DMS79 (cell line): ENCODE results near the gene SLC1A2.
"Not testable (repeated sequence)": the region's sequence is repeated elsewhere in the genome, so short reads cannot be mapped to it uniquely, and the experiment has no call there.

ENCODE experiments used
- DNase-seq: peaks from one replicate; lab custom pipeline; 2025; lab: John Stamatoyannopoulos, UW

The SLC1A2 gene

GRCh38 chr11:35242412-35243242 is 176.7 kb downstream of the SLC1A2 start:
- no peak for DNase-seq

- DNase-seq, result no peak
These were observed 177.8 kb downstream of the SLC1A2 start for GRCh38 chr11:35241531-35241930.

GRCh38 chr11:35241083-35241482 is 178.3 kb downstream of the SLC1A2 start:
- no peak for DNase-seq

GRCh38 chr11:35239471-35240075 is 179.8 kb downstream of the SLC1A2 start:
- DNase-seq, result no peak

- DNase-seq, result no peak
These were observed 180.5 kb downstream of the SLC1A2 start for GRCh38 chr11:35238882-35239281.

- peak; percentile 7 for DNase-seq
These were observed 181.3 kb downstream of the SLC1A2 start for GRCh38 chr11:35237860-35238715.

- peak; percentile 72 for DNase-seq
These were observed 182.0 kb downstream of the SLC1A2 start for GRCh38 chr11:35237351-35237750.

- no peak for DNase-seq
These were observed 182.7 kb downstream of the SLC1A2 start for GRCh38 chr11:35236667-35237003.

GRCh38 chr11:35235936-35236666 is 183.3 kb downstream of the SLC1A2 start:
- no peak for DNase-seq

GRCh38 chr11:35235498-35235897 is 183.9 kb downstream of the SLC1A2 start:
- no peak for DNase-seq

GRCh38 chr11:35235157-35235468 is 184.2 kb downstream of the SLC1A2 start:
- no peak for DNase-seq

GRCh38 chr11:35234460-35235156 is 184.8 kb downstream of the SLC1A2 start:
- no peak for DNase-seq

- DNase-seq, result no peak
These were observed 185.8 kb downstream of the SLC1A2 start for GRCh38 chr11:35233518-35233917.

GRCh38 chr11:35232891-35233330 is 186.4 kb downstream of the SLC1A2 start:
- no peak for DNase-seq

GRCh38 chr11:35231076-35231860 is 188.1 kb downstream of the SLC1A2 start:
- no peak for DNase-seq

GRCh38 chr11:35230388-35230787 is 189.0 kb downstream of the SLC1A2 start:
- DNase-seq, result no peak

GRCh38 chr11:35228328-35228725 is 191.0 kb downstream of the SLC1A2 start:
- DNase-seq, result no peak

- DNase-seq, result no peak
These were observed 191.6 kb downstream of the SLC1A2 start for GRCh38 chr11:35227576-35228327.

GRCh38 chr11:35226756-35227155 is 192.6 kb downstream of the SLC1A2 start:
- not testable (repeated sequence) for DNase-seq

GRCh38 chr11:35225946-35226520 is 193.3 kb downstream of the SLC1A2 start:
- no peak for DNase-seq
